ENCODE data around the gene CRAT. TPM values are rescaled to one million over a fixed set of nuclear protein-coding genes. Genes with fewer than 3 reads are reported as not detected.

CRAT gene
- total and polyA plus RNA-seq, 9 donors, result 26.0 to 54.9 (median 41.6) TPM

GRCh38 chr9:129094387-129095169 is 16.0 kb downstream of the CRAT start:
- 88% methylated on average over 12 of the region's 13 CpGs for whole genome bisulfite sequencing (ENCODE audit: insufficient coverage)
- H3K27ac ChIP-seq (ENCODE audit: low read length), result no peak overlapping the region
- no peak for DNase-seq
- no peak overlapping the region for H3K4me3 ChIP-seq (ENCODE audit: low read length)
- no peaks in the 10 kb centered on the region for H3K9me3 ChIP-seq (replicated peaks; ENCODE audit: control insufficient read depth, low read depth, low read length)
- no peaks in the 10 kb centered on the region for H3K27me3 ChIP-seq (ENCODE audit: control insufficient read depth, insufficient read depth, low read length)
- H3K36me3 ChIP-seq (ENCODE audit: control insufficient read depth, insufficient read depth, low read length), result peaks cover 42% of the 10 kb centered on the region
- H3K4me1 ChIP-seq (ENCODE audit: control insufficient read depth, insufficient read depth, low read length), result no peaks in the 10 kb centered on the region

- Histone ChIP-seq H3K27ac (ENCODE audit: low read length) (no peak overlapping the region), H3K36me3 (ENCODE audit: control insufficient read depth, insufficient read depth, low read length) (peaks cover 50% of the 10 kb centered on the region), H3K27me3 (ENCODE audit: control insufficient read depth, insufficient read depth, low read length) (no peaks in the 10 kb centered on the region), H3K4me3 (ENCODE audit: low read length) (no peak overlapping the region), H3K4me1 (ENCODE audit: control insufficient read depth, insufficient read depth, low read length) (no peaks in the 10 kb centered on the region), H3K9me3 (replicated peaks; ENCODE audit: control insufficient read depth, low read depth, low read length) (no peaks in the 10 kb centered on the region)
- 76% methylated on average over 12 of the region's 20 CpGs for WGBS (ENCODE audit: insufficient coverage)
- no peak for DNase-seq
These were observed 16.8 kb downstream of the CRAT start for GRCh38 chr9:129093602-129094386.

GRCh38 chr9:129089246-129089645 is 21.3 kb downstream of the CRAT start:
- H3K4me3 ChIP-seq (ENCODE audit: low read length), result no peak overlapping the region
- no peaks in the 10 kb centered on the region for H3K9me3 ChIP-seq (replicated peaks; ENCODE audit: control insufficient read depth, low read depth, low read length)
- no peaks in the 10 kb centered on the region for H3K27me3 ChIP-seq (ENCODE audit: control insufficient read depth, insufficient read depth, low read length)
- 86% methylated on average over 11 of the region's 15 CpGs for WGBS (ENCODE audit: insufficient coverage)
- H3K27ac ChIP-seq (ENCODE audit: low read length), result no peak overlapping the region
- H3K4me1 ChIP-seq (ENCODE audit: control insufficient read depth, insufficient read depth, low read length), result no peaks in the 10 kb centered on the region
- H3K36me3 ChIP-seq (ENCODE audit: control insufficient read depth, insufficient read depth, low read length), result peaks cover 51% of the 10 kb centered on the region
- no peak for DNase-seq

GRCh38 chr9:129084087-129084486 is 26.5 kb downstream of the CRAT start:
- Histone ChIP-seq H3K36me3 (ENCODE audit: control insufficient read depth, insufficient read depth, low read length) (peaks cover 44% of the 10 kb centered on the region), H3K27ac (ENCODE audit: low read length) (no peak overlapping the region), H3K4me1 (ENCODE audit: control insufficient read depth, insufficient read depth, low read length) (peaks cover 20% of the 10 kb centered on the region), H3K27me3 (ENCODE audit: control insufficient read depth, insufficient read depth, low read length) (no peaks in the 10 kb centered on the region), H3K4me3 (ENCODE audit: low read length) (no peak overlapping the region), H3K9me3 (replicated peaks; ENCODE audit: control insufficient read depth, low read depth, low read length) (no peaks in the 10 kb centered on the region)
- no peak for DNase-seq
- WGBS (ENCODE audit: insufficient coverage), result 81% methylated on average over 6 of the region's 7 CpGs

- no peaks in the 10 kb centered on the region for H3K27me3 ChIP-seq (ENCODE audit: control insufficient read depth, insufficient read depth, low read length)
- peak overlapping the region; percentile 93 for H3K27ac ChIP-seq (ENCODE audit: low read length)
- no peaks in the 10 kb centered on the region for H3K9me3 ChIP-seq (replicated peaks; ENCODE audit: control insufficient read depth, low read depth, low read length)
- peak overlapping the region; percentile 93 for H3K4me3 ChIP-seq (ENCODE audit: low read length)
- DNase-seq, result no peak
- H3K36me3 ChIP-seq (ENCODE audit: control insufficient read depth, insufficient read depth, low read length), result peaks cover 28% of the 10 kb centered on the region
- H3K4me1 ChIP-seq (ENCODE audit: control insufficient read depth, insufficient read depth, low read length), result peaks cover 20% of the 10 kb centered on the region
- 9% methylated on average over 9 of the region's 30 CpGs for WGBS (ENCODE audit: insufficient coverage)
These were observed 29.1 kb downstream of the CRAT start for GRCh38 chr9:129081388-129081904.

GRCh38 chr9:129080601-129081387 is 29.8 kb downstream of the CRAT start, which contains the start of gene DOLPP1:
TSS of gene DOLPP1 (plus strand) at chr9:129081111. CDS start at chr9:129081132, 21 bp downstream.
- under 1% methylated on average over 70 of the region's 70 CpGs for WGBS (ENCODE audit: insufficient coverage)

GRCh38 chr9:129080298-129080600 is 30.3 kb downstream of the CRAT start:
- Histone ChIP-seq H3K9me3 (replicated peaks; ENCODE audit: control insufficient read depth, low read depth, low read length) (no peaks in the 10 kb centered on the region), H3K4me1 (ENCODE audit: control insufficient read depth, insufficient read depth, low read length) (peaks cover 20% of the 10 kb centered on the region), H3K36me3 (ENCODE audit: control insufficient read depth, insufficient read depth, low read length) (peaks cover 16% of the 10 kb centered on the region), H3K27ac (ENCODE audit: low read length) (peak overlapping the region; percentile 59), H3K27me3 (ENCODE audit: control insufficient read depth, insufficient read depth, low read length) (no peaks in the 10 kb centered on the region), H3K4me3 (ENCODE audit: low read length) (peak overlapping the region; percentile 93)
- WGBS (ENCODE audit: insufficient coverage), result 0% methylated on average over 8 of the region's 12 CpGs
- DNase-seq, result no peak

More at GRCh38 chr9:129080601-129081387, 29.8 kb downstream of the CRAT start, which contains the start of gene DOLPP1:
- H3K36me3 ChIP-seq (ENCODE audit: control insufficient read depth, insufficient read depth, low read length), result peaks cover 21% of the 10 kb centered on the region
- peak; percentile 100 for DNase-seq
- peak within 1 kb of the TSS; percentile 93 for H3K27ac ChIP-seq (ENCODE audit: low read length)
- H3K27me3 ChIP-seq (ENCODE audit: control insufficient read depth, insufficient read depth, low read length), result no peaks in the 10 kb centered on the region
- H3K4me3 ChIP-seq (ENCODE audit: low read length), result peak within 1 kb of the TSS; percentile 93
- no peaks in the 10 kb centered on the region for H3K9me3 ChIP-seq (replicated peaks; ENCODE audit: control insufficient read depth, low read depth, low read length)
- H3K4me1 ChIP-seq (ENCODE audit: control insufficient read depth, insufficient read depth, low read length), result peaks cover 20% of the 10 kb centered on the region

GRCh38 chr9:129079829-129080228 is 30.8 kb downstream of the CRAT start:
- no peaks in the 10 kb centered on the region for H3K27me3 ChIP-seq (ENCODE audit: control insufficient read depth, insufficient read depth, low read length)
- H3K27ac ChIP-seq (ENCODE audit: low read length), result no peak overlapping the region
- no peak overlapping the region for H3K4me3 ChIP-seq (ENCODE audit: low read length)
- DNase-seq, result no peak
- peaks cover 20% of the 10 kb centered on the region for H3K4me1 ChIP-seq (ENCODE audit: control insufficient read depth, insufficient read depth, low read length)
- H3K9me3 ChIP-seq (replicated peaks; ENCODE audit: control insufficient read depth, low read depth, low read length), result no peaks in the 10 kb centered on the region
- WGBS (ENCODE audit: insufficient coverage), result 83% methylated on average over 12 of the region's 13 CpGs
- peaks cover 11% of the 10 kb centered on the region for H3K36me3 ChIP-seq (ENCODE audit: control insufficient read depth, insufficient read depth, low read length)

GRCh38 chr9:129078691-129079503 is 31.7 kb downstream of the CRAT start:
- no peak for DNase-seq
- WGBS (ENCODE audit: insufficient coverage), result 80% methylated on average over 18 of the region's 18 CpGs

More at GRCh38 chr9:129078691-129079503, 31.7 kb downstream of the CRAT start:
- H3K9me3 ChIP-seq (replicated peaks; ENCODE audit: control insufficient read depth, low read depth, low read length), result no peaks in the 10 kb centered on the region
- no peak overlapping the region for H3K4me3 ChIP-seq (ENCODE audit: low read length)
- peaks cover 20% of the 10 kb centered on the region for H3K4me1 ChIP-seq (ENCODE audit: control insufficient read depth, insufficient read depth, low read length)
- H3K27me3 ChIP-seq (ENCODE audit: control insufficient read depth, insufficient read depth, low read length), result no peaks in the 10 kb centered on the region
- H3K27ac ChIP-seq (ENCODE audit: low read length), result no peak overlapping the region
- peaks cover 7% of the 10 kb centered on the region for H3K36me3 ChIP-seq (ENCODE audit: control insufficient read depth, insufficient read depth, low read length)

Data from muscle of leg (tissue), 11 donors.